OCI-LY7 (cell line): ENCODE measurements around the gene KIAA1671. TPM values are rescaled to one million over a fixed set of nuclear protein-coding genes. Genes with fewer than 3 reads are reported as not detected.

Experiments
- BruUV-seq: library from RNA; stranded (reverse); fragments of 400-500 nt; replicated peaks from 2 replicates; lab custom pipeline; 2021; lab: Mats Ljungman, UMichigan
- CTCF ChIA-PET: fragments of 300-600 bp; sonication (Branson Sonifier 250); formaldehyde crosslinking; loops from one replicate; lab custom pipeline; 2022; ENCODE audit warnings: antibody characterized with exemption; ENCODE audit not compliant: unreplicated experiment; lab: Charles Lee
- POLR2A ChIA-PET: fragments of 300-600 bp; sonication (Branson Sonifier 250); formaldehyde crosslinking; loops from one replicate; lab custom pipeline; 2022; ENCODE audit warnings: antibody characterized with exemption; lab: Charles Lee
- DNase-seq: peaks from one replicate; pipeline ENCODE4 v3.0.0-alpha.2; 2015; ENCODE audit warnings: low spot score
- H2AFZ ChIP-seq: fragments of 200-600 bp; sonication (generic), shearing (Covaris generic); 2 replicates; pipeline ENCODE4 v1.6.1; 2014; ENCODE audit warnings: mild to moderate bottlenecking, antibody characterized with exemption, low read length, moderate library complexity
- H3K27ac ChIP-seq: fragments of 200-600 bp; sonication (generic); 2 replicates; pipeline ENCODE4 v1.5.1; 2014; ENCODE audit warnings: mixed run types, low read depth, mild to moderate bottlenecking, moderate library complexity, low read length, inconsistent platforms; ENCODE audit not compliant: poor library complexity, severe bottlenecking
- H3K36me3 ChIP-seq: fragments of 200-600 bp; sonication (generic); 2 replicates; pipeline ENCODE4 v1.6.1; 2014; ENCODE audit warnings: mild to moderate bottlenecking, antibody characterized with exemption, low read length, moderate library complexity, mixed read lengths; ENCODE audit not compliant: insufficient read depth
- H3K4me1 ChIP-seq: fragments of 200-600 bp; sonication (generic); 2 replicates; pipeline ENCODE4 v1.5.1; 2014; ENCODE audit warnings: mild to moderate bottlenecking, low read length; ENCODE audit not compliant: insufficient read depth, poor library complexity, severe bottlenecking
- H3K4me2 ChIP-seq: fragments of 200-600 bp; sonication (generic); 2 replicates; pipeline ENCODE4 v1.6.1; 2014; ENCODE audit warnings: mild to moderate bottlenecking, low read length
- H3K4me3 ChIP-seq: fragments of 200-600 bp; sonication (generic); 2 replicates; pipeline ENCODE4 v1.5.1; 2014; ENCODE audit warnings: mild to moderate bottlenecking, low read depth, low read length; ENCODE audit not compliant: poor library complexity, severe bottlenecking
- H3K79me2 ChIP-seq: fragments of 200-600 bp; sonication (generic); 2 replicates; pipeline ENCODE4 v1.6.1; 2016; ENCODE audit warnings: low read depth, mild to moderate bottlenecking, low read length, moderate library complexity, mixed read lengths; ENCODE audit not compliant: insufficient read depth
- H3K9me2 ChIP-seq: fragments of 200-600 bp; sonication (generic); 2 replicates; pipeline ENCODE4 v1.6.1; 2016; ENCODE audit warnings: mild to moderate bottlenecking, low read length, mixed read lengths; ENCODE audit not compliant: insufficient read depth
- H3K9me3 ChIP-seq: fragments of 200-600 bp; sonication (generic); 2 replicates; pipeline ENCODE4 v1.6.1; 2014; ENCODE audit warnings: mild to moderate bottlenecking, mixed run types, low read length, mixed read lengths
- H4K20me1 ChIP-seq: fragments of 200-600 bp; sonication (generic); 2 replicates; pipeline ENCODE4 v1.6.1; 2014; ENCODE audit warnings: mild to moderate bottlenecking, antibody characterized with exemption, low read length, moderate library complexity, mixed read lengths; ENCODE audit not compliant: insufficient read depth
- EZH2phosphoT487 ChIP-seq: fragments of 200-600 bp; sonication (generic); IDR thresholded peaks from 2 replicates; pipeline ENCODE4 v1.6.1; 2018; ENCODE audit warnings: low read depth, borderline replicate concordance, mild to moderate bottlenecking, mixed run types, antibody characterized with exemption, low read length, moderate library complexity, mixed read lengths
- intact Hi-C: fragments of 100-400 bp; cut with micrococcal nuclease; formaldehyde crosslinking; loops from one replicate; pipeline ENCODE4 v1.10.0; 2022; ENCODE audit not compliant: unreplicated experiment
- total RNA-seq, 2 experiments: library from RNA; depleted of rRNA in 1 of 2; stranded (reverse); fragments of >200 nt in 1 of 2; shearing (Covaris generic) in 1 of 2; gene quantifications; 2 replicates each; pipeline ENCODE4 v1.2.3, GENCODE V29; 2014 to 2022
- TF ChIP-seq, protein P1 (sequence below): fragments of 200-600 bp; sonication (generic); conservative IDR thresholded peaks from 2 replicates; pipeline ENCODE4 v1.5.1; 2014; ENCODE audit warnings: mild to moderate bottlenecking, antibody characterized with exemption, low read length, moderate library complexity, mixed read lengths

Gene KIAA1671
- total RNA-seq, 2 experiments from 2014 or later: not detected

DNA sequence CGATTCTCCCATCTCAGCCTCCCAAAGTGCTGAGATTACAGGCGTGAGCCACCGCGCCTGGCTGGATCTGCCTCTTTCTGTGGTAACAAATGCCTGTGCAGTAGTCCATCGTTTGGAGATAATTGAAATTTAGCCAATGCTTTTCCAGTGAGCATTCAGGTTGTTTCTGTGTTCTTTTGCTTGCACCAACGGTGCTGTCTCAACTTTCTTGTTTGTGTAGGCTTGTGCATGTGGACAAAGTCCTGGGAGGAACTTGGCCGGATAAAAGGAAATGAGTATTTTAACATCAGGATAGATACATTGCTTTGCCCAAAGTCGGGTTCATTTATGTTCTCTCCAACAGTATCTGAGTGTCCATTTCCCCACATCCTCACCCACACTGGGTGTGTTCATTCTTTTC lies 85.7 kb downstream of the KIAA1671 start:
- Histone ChIP-seq H3K36me3 (no peaks in the 10 kb centered on the region), H3K4me1 (no peaks in the 10 kb centered on the region), H4K20me1 (no peaks in the 10 kb centered on the region), H2AFZ (no peak overlapping the region), H3K4me2 (no peak overlapping the region), H3K79me2 (no peaks in the 10 kb centered on the region), H3K27ac (no peak overlapping the region), H3K9me2 (no peaks in the 10 kb centered on the region), H3K4me3 (no peak overlapping the region), H3K9me3 (no peaks in the 10 kb centered on the region)
- no TSS peak for BruUV-seq
- TF ChIP-seq, protein P1, sequence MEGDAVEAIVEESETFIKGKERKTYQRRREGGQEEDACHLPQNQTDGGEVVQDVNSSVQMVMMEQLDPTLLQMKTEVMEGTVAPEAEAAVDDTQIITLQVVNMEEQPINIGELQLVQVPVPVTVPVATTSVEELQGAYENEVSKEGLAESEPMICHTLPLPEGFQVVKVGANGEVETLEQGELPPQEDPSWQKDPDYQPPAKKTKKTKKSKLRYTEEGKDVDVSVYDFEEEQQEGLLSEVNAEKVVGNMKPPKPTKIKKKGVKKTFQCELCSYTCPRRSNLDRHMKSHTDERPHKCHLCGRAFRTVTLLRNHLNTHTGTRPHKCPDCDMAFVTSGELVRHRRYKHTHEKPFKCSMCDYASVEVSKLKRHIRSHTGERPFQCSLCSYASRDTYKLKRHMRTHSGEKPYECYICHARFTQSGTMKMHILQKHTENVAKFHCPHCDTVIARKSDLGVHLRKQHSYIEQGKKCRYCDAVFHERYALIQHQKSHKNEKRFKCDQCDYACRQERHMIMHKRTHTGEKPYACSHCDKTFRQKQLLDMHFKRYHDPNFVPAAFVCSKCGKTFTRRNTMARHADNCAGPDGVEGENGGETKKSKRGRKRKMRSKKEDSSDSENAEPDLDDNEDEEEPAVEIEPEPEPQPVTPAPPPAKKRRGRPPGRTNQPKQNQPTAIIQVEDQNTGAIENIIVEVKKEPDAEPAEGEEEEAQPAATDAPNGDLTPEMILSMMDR: no peak
- no peak for TF ChIP-seq EZH2phosphoT487
- POLR2A ChIA-PET: interaction anchor here (0.9 kb wide), 1 partner anchor 184 kb away, joined by 3 read pairs; no protein-coding TSS in a partner anchor
- intact Hi-C loops: no loop called here
- no peak for DNase-seq
- CTCF ChIA-PET: no interaction called here

DNA sequence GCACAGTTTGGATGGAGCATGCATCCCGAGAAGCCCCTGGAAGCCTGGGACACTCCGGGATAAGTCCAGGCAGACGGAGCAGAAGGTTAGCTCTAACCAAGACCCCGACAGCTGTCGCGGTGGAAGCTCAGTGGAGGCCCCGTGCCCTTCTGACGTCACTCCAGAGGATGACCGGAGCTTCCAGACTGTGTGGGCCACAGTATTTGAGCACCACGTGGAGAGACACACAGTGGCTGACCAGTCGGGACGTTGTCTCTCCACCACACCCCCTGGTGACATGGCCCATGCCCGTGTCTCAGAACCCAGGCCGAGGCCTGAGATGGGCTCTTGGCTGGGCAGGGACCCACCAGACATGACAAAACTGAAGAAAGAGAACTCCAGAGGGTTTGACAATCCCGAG lies 86.3 kb downstream of the KIAA1671 start:
- Histone ChIP-seq H3K9me2 (no peaks in the 10 kb centered on the region), H3K4me3 (no peak overlapping the region), H2AFZ (no peak overlapping the region), H3K79me2 (no peaks in the 10 kb centered on the region), H3K36me3 (no peaks in the 10 kb centered on the region), H3K9me3 (no peaks in the 10 kb centered on the region), H3K4me1 (no peaks in the 10 kb centered on the region), H3K27ac (no peak overlapping the region), H4K20me1 (no peaks in the 10 kb centered on the region), H3K4me2 (no peak overlapping the region)
- no peak for DNase-seq
- ChIA-PET CTCF (no interaction called here), POLR2A (interaction anchor here (0.9 kb wide), 1 partner anchor 184 kb away, joined by 3 read pairs; no protein-coding TSS in a partner anchor)
- TF ChIP-seq EZH2phosphoT487: no peak
- TF ChIP-seq, protein P1: no peak
- no TSS peak for BruUV-seq
- intact Hi-C loops: no loop called here

DNA sequence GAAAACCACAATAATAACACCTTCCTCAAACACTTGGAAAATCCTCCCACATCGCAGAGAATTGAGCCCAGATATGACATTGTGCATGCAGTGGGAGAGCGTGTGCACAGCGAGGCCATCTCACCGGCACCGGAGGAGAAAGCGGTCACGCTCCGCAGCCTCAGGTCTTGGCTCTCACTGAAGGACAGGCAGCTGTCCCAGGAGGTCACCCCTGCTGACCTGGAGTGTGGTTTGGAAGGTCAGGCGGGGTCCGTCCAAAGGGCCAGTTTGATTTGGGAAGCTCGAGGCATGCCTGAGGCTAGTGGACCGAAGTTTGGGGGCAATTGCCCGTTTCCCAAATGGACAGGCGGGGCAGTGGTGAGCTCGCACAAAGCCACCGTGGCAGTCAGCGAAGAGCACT lies 86.7 kb downstream of the KIAA1671 start:
- DNase-seq: no peak
- CTCF ChIA-PET: no interaction called here
- no TSS peak for BruUV-seq
- H3K9me3 ChIP-seq: no peaks in the 10 kb centered on the region
- H3K79me2 ChIP-seq: no peaks in the 10 kb centered on the region
- intact Hi-C loops: no loop called here
- no peaks in the 10 kb centered on the region for H3K4me1 ChIP-seq
- no peaks in the 10 kb centered on the region for H3K9me2 ChIP-seq
- H4K20me1 ChIP-seq: no peaks in the 10 kb centered on the region
- H3K36me3 ChIP-seq: no peaks in the 10 kb centered on the region
- no peak for TF ChIP-seq EZH2phosphoT487
- TF ChIP-seq, protein P1: no peak
- no peak overlapping the region for H3K4me3 ChIP-seq
- H3K27ac ChIP-seq: no peak overlapping the region
- POLR2A ChIA-PET: interaction anchor here (0.9 kb wide), 1 partner anchor 183 kb away, joined by 3 read pairs; no protein-coding TSS in a partner anchor
- no peak overlapping the region for H2AFZ ChIP-seq
- no peak overlapping the region for H3K4me2 ChIP-seq
